SK-N-SH treated with all-trans-retinoic acid at 6 μM for 48 hours (cell line): ENCODE measurements around the gene UTP4.

ENCODE experiments used
- ATAC-seq: fragments of 200-7000 bp; cut with Tn5 transposase; 3 replicates; pipeline ENCODE4 v1.9.1; 2020; ENCODE audit warnings: mild to moderate bottlenecking, moderate library complexity
- BACH2 ChIP-seq: fragments of 250-450 bp; sonication (Bioruptor Pico); IDR thresholded peaks from 2 replicates; pipeline ENCODE4 v1.9.0; 2021; ENCODE audit warnings: mild to moderate bottlenecking, borderline replicate concordance
- CSDC2 ChIP-seq: fragments of 250-450 bp; sonication (Bioruptor Pico); IDR thresholded peaks from 2 replicates; pipeline ENCODE4 v1.5.0; 2020; ENCODE audit warnings: mild to moderate bottlenecking, moderate library complexity
- CSRNP3 ChIP-seq: fragments of 250-450 bp; sonication (Bioruptor Pico); IDR thresholded peaks from 2 replicates; pipeline ENCODE4 v1.5.1; 2021; ENCODE audit warnings: mild to moderate bottlenecking, moderate library complexity
- ESRRG ChIP-seq: fragments of 250-450 bp; sonication (Bioruptor Pico); IDR thresholded peaks from 2 replicates; pipeline ENCODE4 v1.6.1; 2021; ENCODE audit warnings: mild to moderate bottlenecking
- GLIS3 ChIP-seq: fragments of 250-450 bp; sonication (Bioruptor Pico); IDR thresholded peaks from 2 replicates; pipeline ENCODE4 v1.5.0; 2020; ENCODE audit warnings: mild to moderate bottlenecking, moderate library complexity
- ISL1 ChIP-seq: fragments of 250-450 bp; sonication (Bioruptor Pico); IDR thresholded peaks from 2 replicates; pipeline ENCODE4 v2.1.2; 2022; ENCODE audit warnings: mild to moderate bottlenecking, moderate library complexity
- PATZ1 ChIP-seq: fragments of 250-450 bp; sonication (Bioruptor Pico); IDR thresholded peaks from 2 replicates; pipeline ENCODE4 v1.8.0; 2020; ENCODE audit warnings: mild to moderate bottlenecking, moderate library complexity, borderline replicate concordance
- POU6F1 ChIP-seq: fragments of 250-450 bp; sonication (Bioruptor Pico); IDR thresholded peaks from 2 replicates; pipeline ENCODE4 v1.8.0; 2021; ENCODE audit warnings: low read depth, mild to moderate bottlenecking, moderate library complexity, borderline replicate concordance
- PPARA ChIP-seq: fragments of 250-450 bp; sonication (Bioruptor Pico); IDR thresholded peaks from 2 replicates; pipeline ENCODE4 v1.5.0; 2020; ENCODE audit warnings: mild to moderate bottlenecking, borderline replicate concordance
- RARB ChIP-seq: fragments of 250-450 bp; sonication (Bioruptor Pico); IDR thresholded peaks from 2 replicates; pipeline ENCODE4 v1.8.0; 2021; ENCODE audit warnings: mild to moderate bottlenecking, moderate library complexity
- SNAI2 ChIP-seq: fragments of 250-450 bp; sonication (Bioruptor Pico); IDR thresholded peaks from 2 replicates; pipeline ENCODE4 v1.5.0; 2020; ENCODE audit warnings: mild to moderate bottlenecking, moderate library complexity
- TCF4 ChIP-seq: fragments of 250-450 bp; sonication (Bioruptor Pico); IDR thresholded peaks from 2 replicates; pipeline ENCODE4 v1.8.0; 2021; ENCODE audit warnings: mild to moderate bottlenecking, moderate library complexity, borderline replicate concordance
- TOX ChIP-seq: fragments of 250-450 bp; sonication (Bioruptor Pico); IDR thresholded peaks from 2 replicates; pipeline ENCODE4 v1.8.0; 2021; ENCODE audit warnings: mild to moderate bottlenecking, moderate library complexity, borderline replicate concordance
- TSHZ2 ChIP-seq: fragments of 250-450 bp; sonication (Bioruptor Pico); IDR thresholded peaks from 2 replicates; pipeline ENCODE4 v1.5.0; 2020; ENCODE audit warnings: mild to moderate bottlenecking, moderate library complexity
- ZC3H10 ChIP-seq: fragments of 250-450 bp; sonication (Bioruptor Pico); IDR thresholded peaks from 2 replicates; pipeline ENCODE4 v1.5.1; 2021; ENCODE audit warnings: mild to moderate bottlenecking, moderate library complexity
- ZFP3 ChIP-seq: fragments of 250-450 bp; sonication (Bioruptor Pico); IDR thresholded peaks from 2 replicates; pipeline ENCODE4 v1.5.0; 2020; ENCODE audit warnings: mild to moderate bottlenecking, moderate library complexity
- ZNF565 ChIP-seq: fragments of 450-650 bp; formaldehyde crosslinking; conservative IDR thresholded peaks from 2 replicates; pipeline ENCODE4 v1.5.0; 2020; ENCODE audit warnings: low read depth, mild to moderate bottlenecking, moderate library complexity
- ZNF70 ChIP-seq: fragments of 450-650 bp; formaldehyde crosslinking; IDR thresholded peaks from 2 replicates; pipeline ENCODE4 v1.5.0; 2020; ENCODE audit warnings: mild to moderate bottlenecking, moderate library complexity
- ZNF8 ChIP-seq: fragments of 450-650 bp; formaldehyde crosslinking; IDR thresholded peaks from 2 replicates; pipeline ENCODE4 v1.5.0; 2020; ENCODE audit warnings: mild to moderate bottlenecking, moderate library complexity

The UTP4 gene

GRCh38 chr16:69131167-69131838 lies 1.1 kb upstream of the UTP4 start:
- peak; percentile 31 for ATAC-seq

GRCh38 chr16:69131839-69132423 lies 518 bp upstream of the UTP4 start:
- peak; percentile 78; the same call in 1 of the 2 replicates for TF ChIP-seq GLIS3
- 0 out of 2 replicates have a peak, but pooled peaks have one; percentile 52 for TF ChIP-seq CSRNP3 (CRISPR knock-in tag)
- TF ChIP-seq ESRRG (CRISPR knock-in tag): peak; percentile 51; the same call in 1 of the 2 replicates
- no peak for TF ChIP-seq CSDC2 (CRISPR knock-in tag)
- 0 out of 2 replicates have a peak, but pooled peaks have one; percentile 6 for TF ChIP-seq ZNF8 (CRISPR knock-in tag)
- TF ChIP-seq SNAI2 (CRISPR knock-in tag): no peak
- peak; percentile 72 for ATAC-seq

More at GRCh38 chr16:69131167-69131838, 1.1 kb upstream of the UTP4 start:
- TF ChIP-seq BACH2 (no peak), CSDC2 (CRISPR knock-in tag) (no peak), TSHZ2 (CRISPR knock-in tag) (no peak), ZNF70 (CRISPR knock-in tag) (no peak), ZC3H10 (CRISPR knock-in tag) (no peak)

GRCh38 chr16:69133373-69133954 lies 1.0 kb downstream of the UTP4 start:
- ATAC-seq: no peak
- no peak for TF ChIP-seq TCF4 (CRISPR knock-in tag)
- no peak for TF ChIP-seq BACH2
- TF ChIP-seq PPARA (CRISPR knock-in tag): no peak
- no peak for TF ChIP-seq TOX
- TF ChIP-seq CSRNP3 (CRISPR knock-in tag): no peak
- no peak for TF ChIP-seq RARB (CRISPR knock-in tag)
- TF ChIP-seq CSDC2 (CRISPR knock-in tag): no peak
- TF ChIP-seq PATZ1 (CRISPR knock-in tag): no peak
- TF ChIP-seq ESRRG (CRISPR knock-in tag): no peak
- TF ChIP-seq ZC3H10 (CRISPR knock-in tag): no peak
- TF ChIP-seq POU6F1 (CRISPR knock-in tag): no peak
- no peak for TF ChIP-seq ZNF70 (CRISPR knock-in tag)
- TF ChIP-seq ZNF8 (CRISPR knock-in tag): no peak
- TF ChIP-seq ZNF565: no peak
- TF ChIP-seq ISL1: no peak
- no peak for TF ChIP-seq SNAI2 (CRISPR knock-in tag)
- TF ChIP-seq ZFP3 (CRISPR knock-in tag): no peak
- no peak for TF ChIP-seq TSHZ2 (CRISPR knock-in tag)
- TF ChIP-seq, all 23 proteins: peak for 0
